ENCODE data around the gene TIMM23.

TIMM23 gene

DNA sequence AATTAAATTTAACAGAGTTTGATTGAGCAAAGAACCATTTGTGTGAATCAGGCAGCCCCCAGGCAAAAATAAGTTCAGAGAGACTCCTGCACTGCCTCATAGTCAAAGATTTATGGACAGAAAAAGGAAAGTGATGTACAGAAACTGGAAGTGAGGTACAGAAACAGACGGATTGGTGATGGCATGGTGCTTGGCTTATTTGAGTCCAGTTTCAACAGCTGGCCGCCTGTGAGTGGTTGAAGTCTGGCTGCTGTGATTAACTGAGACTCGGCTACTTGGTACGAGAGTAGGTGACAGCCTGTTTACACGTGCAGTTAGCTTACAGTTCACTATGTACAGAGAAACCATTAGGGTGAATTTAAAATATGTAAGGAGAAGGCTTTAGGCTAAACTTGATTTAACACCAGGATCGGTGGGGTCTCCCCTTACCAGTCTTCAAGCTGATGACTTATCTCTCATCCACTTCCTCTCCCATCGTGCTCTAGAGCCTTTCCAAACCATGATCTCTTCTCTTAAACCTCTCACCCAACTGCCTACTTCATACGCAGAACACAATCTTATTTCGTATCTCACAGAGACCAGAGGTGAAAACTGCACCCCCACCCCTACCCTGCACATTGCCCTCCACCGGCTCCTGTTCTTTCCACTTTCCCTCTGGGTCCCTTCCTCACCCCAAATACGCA, 78.8 kb downstream of the TIMM23 start:
- H3K27ac ChIP-seq (ENCODE audit: low read depth, low read length): no peak overlapping the region
- no peaks in the 10 kb centered on the region for H3K27me3 ChIP-seq (ENCODE audit: low read length)
- H3K4me3 ChIP-seq (ENCODE audit: insufficient read depth, low read length, poor library complexity, severe bottlenecking): no peak overlapping the region
- H3K9ac ChIP-seq (ENCODE audit: low read length): no peak overlapping the region
- no peaks in the 10 kb centered on the region for H3K9me2 ChIP-seq (replicated peaks; ENCODE audit: insufficient read depth, low read length)
- no peak for TF ChIP-seq EZH2phosphoT487 (conservative IDR thresholded peaks at IDR 0.05; ENCODE audit: low read length)
- TF ChIP-seq, protein P1, sequence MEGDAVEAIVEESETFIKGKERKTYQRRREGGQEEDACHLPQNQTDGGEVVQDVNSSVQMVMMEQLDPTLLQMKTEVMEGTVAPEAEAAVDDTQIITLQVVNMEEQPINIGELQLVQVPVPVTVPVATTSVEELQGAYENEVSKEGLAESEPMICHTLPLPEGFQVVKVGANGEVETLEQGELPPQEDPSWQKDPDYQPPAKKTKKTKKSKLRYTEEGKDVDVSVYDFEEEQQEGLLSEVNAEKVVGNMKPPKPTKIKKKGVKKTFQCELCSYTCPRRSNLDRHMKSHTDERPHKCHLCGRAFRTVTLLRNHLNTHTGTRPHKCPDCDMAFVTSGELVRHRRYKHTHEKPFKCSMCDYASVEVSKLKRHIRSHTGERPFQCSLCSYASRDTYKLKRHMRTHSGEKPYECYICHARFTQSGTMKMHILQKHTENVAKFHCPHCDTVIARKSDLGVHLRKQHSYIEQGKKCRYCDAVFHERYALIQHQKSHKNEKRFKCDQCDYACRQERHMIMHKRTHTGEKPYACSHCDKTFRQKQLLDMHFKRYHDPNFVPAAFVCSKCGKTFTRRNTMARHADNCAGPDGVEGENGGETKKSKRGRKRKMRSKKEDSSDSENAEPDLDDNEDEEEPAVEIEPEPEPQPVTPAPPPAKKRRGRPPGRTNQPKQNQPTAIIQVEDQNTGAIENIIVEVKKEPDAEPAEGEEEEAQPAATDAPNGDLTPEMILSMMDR (IDR thresholded peaks at IDR 0.05; ENCODE audit: insufficient read depth, low read length, poor library complexity, severe bottlenecking): no peak
- no peaks in the 10 kb centered on the region for H3K36me3 ChIP-seq (ENCODE audit: low read length)
- no peak overlapping the region for H3K4me2 ChIP-seq (ENCODE audit: low read depth, low read length, poor library complexity, severe bottlenecking)
- no peaks in the 10 kb centered on the region for H4K20me1 ChIP-seq (ENCODE audit: low read depth, low read length)
- no peaks in the 10 kb centered on the region for H3K9me3 ChIP-seq (ENCODE audit: insufficient read depth, low read length)
- no peaks in the 10 kb centered on the region for H3K79me2 ChIP-seq (ENCODE audit: insufficient read depth, low read length)
- H3F3A ChIP-seq (ENCODE audit: insufficient read depth): no peaks in the 10 kb centered on the region
- H2AFZ ChIP-seq (ENCODE audit: low read depth, low read length, severe bottlenecking): no peak overlapping the region

DNA sequence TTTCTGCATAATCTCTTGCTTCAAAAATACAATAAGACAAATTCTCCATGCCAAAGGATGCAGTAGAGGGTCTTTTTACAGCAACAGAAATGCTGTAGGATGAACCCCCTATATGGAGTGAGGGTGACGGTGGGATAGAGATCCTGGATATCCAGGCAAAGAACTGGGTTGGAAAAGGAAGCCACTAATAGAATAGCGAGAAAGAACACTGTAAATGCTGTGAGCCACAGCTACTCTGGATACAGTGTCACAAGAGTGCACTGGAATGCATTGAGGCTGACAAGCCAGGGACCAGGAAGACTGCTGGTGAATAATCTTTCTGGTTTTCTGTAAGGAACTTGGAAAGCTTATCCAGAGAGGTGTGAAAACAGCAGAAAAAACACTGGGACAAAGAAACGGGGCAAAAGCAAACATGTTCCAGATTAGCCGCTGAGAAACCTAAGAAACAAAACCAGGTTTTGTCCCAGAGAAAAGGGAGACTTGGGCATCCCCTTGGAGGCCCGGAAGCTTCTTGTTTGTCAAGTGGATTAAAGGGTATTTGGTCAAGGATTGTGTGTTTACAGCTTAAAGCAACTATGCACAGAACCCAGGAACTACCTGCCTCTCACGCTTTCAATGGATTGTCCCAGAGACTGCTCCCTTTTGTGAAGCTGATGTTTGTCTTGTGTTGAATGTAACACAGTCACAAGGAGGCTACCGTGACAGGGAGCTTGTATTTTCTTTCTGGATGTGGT, 79.9 kb downstream of the TIMM23 start:
- H3K4me3 ChIP-seq (ENCODE audit: insufficient read depth, low read length, poor library complexity, severe bottlenecking): no peak overlapping the region
- no peaks in the 10 kb centered on the region for H3K36me3 ChIP-seq (ENCODE audit: low read length)
- H2AFZ ChIP-seq (ENCODE audit: low read depth, low read length, severe bottlenecking): no peak overlapping the region
- no peak overlapping the region for H3K9ac ChIP-seq (ENCODE audit: low read length)
- no peaks in the 10 kb centered on the region for H3F3A ChIP-seq (ENCODE audit: insufficient read depth)
- no peaks in the 10 kb centered on the region for H3K27me3 ChIP-seq (ENCODE audit: low read length)
- no peaks in the 10 kb centered on the region for H4K20me1 ChIP-seq (ENCODE audit: low read depth, low read length)
- H3K9me3 ChIP-seq (ENCODE audit: insufficient read depth, low read length): no peaks in the 10 kb centered on the region
- no peak overlapping the region for H3K27ac ChIP-seq (ENCODE audit: low read depth, low read length)
- TF ChIP-seq EZH2phosphoT487 (conservative IDR thresholded peaks at IDR 0.05; ENCODE audit: low read length): no peak
- TF ChIP-seq, protein P1 (IDR thresholded peaks at IDR 0.05; ENCODE audit: insufficient read depth, low read length, poor library complexity, severe bottlenecking): no peak
- no peak overlapping the region for H3K4me2 ChIP-seq (ENCODE audit: low read depth, low read length, poor library complexity, severe bottlenecking)
- no peaks in the 10 kb centered on the region for H3K79me2 ChIP-seq (ENCODE audit: insufficient read depth, low read length)
- no peaks in the 10 kb centered on the region for H3K9me2 ChIP-seq (replicated peaks; ENCODE audit: insufficient read depth, low read length)

DNA sequence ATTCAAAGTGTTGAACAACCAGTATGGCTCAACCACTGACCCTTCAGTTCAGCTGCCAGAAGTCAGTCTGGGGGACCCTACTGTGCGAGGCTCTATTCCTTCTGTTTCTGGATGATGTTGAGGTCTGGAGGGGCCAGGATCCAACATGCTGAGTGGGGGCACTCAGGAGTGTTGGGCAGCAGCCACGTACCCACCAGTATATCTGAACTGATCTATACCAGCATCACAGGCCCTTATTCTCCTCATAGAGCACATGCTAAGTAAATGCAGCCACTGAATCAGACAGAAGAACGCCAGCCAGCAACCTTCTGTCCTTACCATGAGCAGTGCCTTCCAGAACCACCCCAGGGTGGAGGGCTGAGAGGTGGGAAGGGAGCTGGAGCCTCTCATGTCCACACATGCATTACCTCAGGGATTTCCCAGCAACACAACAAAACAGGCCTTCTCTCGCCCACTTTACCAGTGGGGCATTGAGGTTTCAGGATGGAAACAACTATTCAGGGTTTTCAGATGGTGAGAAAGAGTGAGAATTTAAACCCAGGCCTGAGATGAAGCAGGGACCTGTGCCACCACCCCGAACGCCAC, 80.6 kb downstream of the TIMM23 start:
- Histone ChIP-seq H3K36me3 (ENCODE audit: low read length) (no peaks in the 10 kb centered on the region), H3F3A (ENCODE audit: insufficient read depth) (no peaks in the 10 kb centered on the region), H2AFZ (ENCODE audit: low read depth, low read length, severe bottlenecking) (no peak overlapping the region), H3K27me3 (ENCODE audit: low read length) (no peaks in the 10 kb centered on the region), H3K79me2 (ENCODE audit: insufficient read depth, low read length) (no peaks in the 10 kb centered on the region), H3K4me2 (ENCODE audit: low read depth, low read length, poor library complexity, severe bottlenecking) (no peak overlapping the region), H3K9ac (ENCODE audit: low read length) (no peak overlapping the region), H3K9me3 (ENCODE audit: insufficient read depth, low read length) (no peaks in the 10 kb centered on the region), H3K27ac (ENCODE audit: low read depth, low read length) (no peak overlapping the region), H4K20me1 (ENCODE audit: low read depth, low read length) (no peaks in the 10 kb centered on the region), H3K9me2 (replicated peaks; ENCODE audit: insufficient read depth, low read length) (no peaks in the 10 kb centered on the region), H3K4me3 (ENCODE audit: insufficient read depth, low read length, poor library complexity, severe bottlenecking) (no peak overlapping the region)
- TF ChIP-seq EZH2phosphoT487 (conservative IDR thresholded peaks at IDR 0.05; ENCODE audit: low read length): no peak
- TF ChIP-seq, protein P1 (IDR thresholded peaks at IDR 0.05; ENCODE audit: insufficient read depth, low read length, poor library complexity, severe bottlenecking): no peak
